Measurements from ENCODE around the gene ADRA1B.

The ADRA1B gene

DNA sequence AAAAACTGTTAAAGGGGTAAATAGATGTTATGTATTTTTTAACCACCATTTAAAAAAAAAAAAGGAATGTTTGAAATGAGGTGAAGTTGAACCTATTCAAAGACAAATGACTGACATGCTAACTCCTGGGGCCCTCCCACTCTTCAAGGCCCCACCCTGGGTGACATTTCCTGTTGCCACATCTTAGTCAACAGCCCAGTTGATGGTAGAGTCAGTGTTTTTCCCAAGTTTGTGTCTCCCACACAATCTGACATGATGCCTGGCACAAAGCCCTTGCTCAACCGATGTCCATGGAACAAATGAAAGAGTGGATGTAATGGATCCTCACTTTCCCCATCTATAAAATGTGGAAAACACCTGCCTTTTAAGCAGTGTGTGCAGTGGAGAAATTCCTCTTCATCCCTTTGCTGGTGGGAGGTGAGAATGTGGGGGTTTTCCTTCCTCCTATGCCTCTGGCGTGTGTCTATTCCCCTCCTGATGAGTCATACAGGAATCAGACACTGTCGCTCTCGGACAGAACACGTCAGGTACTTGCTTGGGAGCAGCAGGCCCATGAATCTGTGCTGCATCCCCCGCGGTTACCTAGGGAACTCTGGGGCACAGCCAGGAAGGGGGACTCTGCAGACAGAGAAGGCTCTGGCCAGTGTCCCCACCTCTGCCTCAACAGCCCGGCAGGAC, 13.7 kb upstream of the ADRA1B start:
- no peak for DNase-seq

DNA sequence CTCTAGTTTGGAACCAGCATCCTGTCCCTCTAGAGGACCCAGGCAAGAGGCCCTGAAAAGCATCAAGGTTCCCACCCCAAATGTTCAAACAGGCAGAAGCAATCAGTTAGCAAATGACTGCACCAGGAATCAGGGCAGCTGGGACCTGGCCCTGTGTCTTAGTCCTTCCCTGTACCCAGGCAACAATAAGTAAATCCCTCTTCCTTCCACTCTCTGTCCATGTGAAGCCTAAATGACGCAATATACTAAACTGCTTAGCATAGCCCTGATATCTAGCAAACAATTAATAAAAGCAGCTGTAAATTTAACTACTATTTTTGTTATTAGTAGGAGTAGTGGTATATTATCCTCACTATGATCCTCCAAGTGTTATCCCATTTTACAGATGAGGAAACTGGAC, 13.2 kb upstream of the ADRA1B start:
- no peak for DNase-seq

DNA sequence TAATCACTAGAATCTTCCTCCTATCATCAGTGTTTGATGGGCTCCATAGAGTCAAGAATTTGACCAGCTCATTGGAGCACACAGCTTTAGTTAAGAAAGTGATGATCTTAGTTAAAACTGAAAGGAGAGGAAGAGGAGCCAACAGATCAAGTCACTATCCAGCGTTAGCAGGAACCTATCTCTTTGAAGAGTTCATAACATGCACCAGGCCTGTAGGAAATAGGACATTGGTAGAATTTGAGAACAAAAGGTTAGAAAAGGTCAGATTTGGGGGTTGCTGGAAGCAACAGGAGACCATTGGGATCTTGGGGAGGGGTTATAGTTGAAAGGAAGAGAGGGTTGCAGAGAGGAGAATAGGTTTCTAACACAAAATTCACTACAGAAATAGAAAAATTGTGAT, 11.4 kb upstream of the ADRA1B start:
- DNase-seq, result no peak

DNA sequence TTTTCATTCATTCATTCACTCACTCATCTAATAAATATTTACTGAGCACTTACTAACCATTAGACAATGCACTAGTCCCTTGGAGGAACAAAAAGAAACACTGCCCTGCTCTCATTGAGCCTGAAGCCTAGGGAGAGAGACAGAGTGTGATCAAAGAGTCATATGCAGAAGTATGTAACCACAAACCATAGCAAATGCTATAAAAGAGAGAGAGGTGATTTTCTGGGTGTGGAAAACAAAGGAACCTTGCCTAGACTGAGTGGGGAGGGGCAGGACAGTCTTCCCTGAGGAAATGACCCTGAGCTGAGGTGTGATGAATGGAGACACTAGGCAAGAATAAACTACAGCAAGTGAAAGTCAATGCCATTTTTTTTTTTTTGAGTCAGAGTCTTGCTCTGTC, 10.8 kb upstream of the ADRA1B start:
- no peak for DNase-seq

DNA sequence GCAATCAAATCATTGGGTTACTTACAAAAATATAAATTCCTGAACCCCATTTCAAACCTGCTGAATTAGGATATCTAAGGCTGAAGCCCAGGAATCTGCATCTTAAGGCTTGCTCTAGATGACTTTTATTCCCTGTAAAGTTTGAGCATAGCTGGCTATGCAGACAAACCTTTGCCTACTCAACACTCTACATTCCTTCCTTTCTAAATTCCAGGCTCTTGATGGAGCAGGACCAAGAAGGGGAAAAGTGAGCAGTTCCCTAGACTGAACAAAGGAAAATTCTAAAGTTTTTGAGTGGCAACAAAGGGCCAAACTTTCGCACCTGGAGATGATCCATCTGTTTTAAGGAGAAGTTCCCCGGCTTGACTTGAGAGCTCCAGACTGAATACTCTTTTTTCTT, 9.8 kb upstream of the ADRA1B start:
- DNase-seq, result no peak

DNA sequence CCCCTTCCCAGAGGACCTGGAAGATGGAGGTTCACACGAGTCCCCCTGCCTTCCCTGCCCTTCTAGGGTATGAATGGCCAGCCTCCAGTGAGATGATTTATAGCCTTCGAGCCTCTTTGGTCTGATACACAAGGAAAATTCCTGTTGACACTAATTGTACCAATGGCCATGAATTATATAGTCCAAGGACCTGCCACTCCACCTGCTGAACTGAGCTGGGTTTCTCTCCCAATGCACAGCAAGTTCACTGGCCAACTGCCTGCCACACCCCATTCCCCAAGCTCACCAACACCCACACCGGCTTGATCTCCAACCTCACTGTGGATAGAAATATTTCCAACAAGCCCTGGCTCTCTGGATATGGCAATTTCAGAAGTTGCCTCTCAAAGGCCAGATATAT, 9.3 kb upstream of the ADRA1B start:
- no peak for DNase-seq

DNA sequence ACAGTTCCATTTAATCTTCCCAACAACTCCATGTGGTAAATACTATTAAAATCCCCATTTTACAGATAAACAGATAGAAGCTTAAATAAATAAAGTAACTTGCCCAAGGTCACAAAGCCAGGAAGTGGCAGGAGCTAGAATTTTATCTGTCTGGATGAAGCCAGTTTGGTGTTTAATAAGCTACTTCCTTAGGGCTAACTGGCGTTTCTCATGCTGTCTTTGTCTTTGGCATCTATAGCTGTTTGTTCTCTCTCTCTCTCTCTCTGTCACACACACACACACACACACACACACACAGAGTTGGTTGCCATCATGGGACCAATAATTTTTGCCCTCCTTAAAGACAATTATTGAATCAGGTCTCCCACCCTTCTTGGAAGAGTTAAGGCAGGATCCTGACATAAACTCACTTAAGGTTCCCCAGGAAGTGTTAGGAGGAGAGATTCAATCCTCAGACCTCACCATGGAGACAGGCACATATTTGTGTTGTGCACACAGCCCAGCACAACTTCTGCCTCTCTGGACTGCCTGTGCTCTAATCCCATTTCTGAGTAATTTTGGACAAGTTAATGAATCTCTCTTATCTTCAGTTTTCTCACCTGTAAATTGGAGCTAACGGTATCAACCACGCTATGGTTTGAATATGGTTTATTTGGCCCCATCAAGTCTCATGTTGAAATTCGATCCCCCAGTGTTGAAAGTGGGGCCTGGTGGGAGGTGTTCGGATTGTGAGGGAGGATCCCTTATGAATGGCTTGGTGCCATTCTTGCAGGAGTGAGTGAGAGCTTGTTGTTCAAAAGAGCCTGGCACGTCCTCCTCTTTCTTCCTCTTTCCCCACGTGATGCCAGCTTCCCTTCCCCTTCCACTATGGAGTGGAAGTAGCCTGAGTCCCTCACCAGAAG, 8.3 kb upstream of the ADRA1B start:
- DNase-seq, result no peak

DNA sequence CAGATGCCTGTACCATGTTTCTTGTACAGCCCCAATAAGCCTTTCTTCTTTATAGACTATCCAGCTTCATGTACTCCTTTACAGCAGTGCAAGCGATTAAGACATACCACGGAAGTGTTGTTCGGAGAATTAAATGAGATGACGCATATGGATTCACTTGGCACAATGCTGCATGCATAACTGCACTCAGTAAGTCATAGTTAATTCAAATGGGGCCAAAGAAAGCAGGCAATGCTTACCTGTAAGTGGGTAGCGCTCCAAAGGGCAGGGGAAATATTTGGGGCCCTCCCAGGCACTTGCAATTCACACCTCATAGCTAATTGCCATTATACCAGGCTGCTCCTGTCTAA, 7.7 kb upstream of the ADRA1B start:
- DNase-seq, result no peak

DNA sequence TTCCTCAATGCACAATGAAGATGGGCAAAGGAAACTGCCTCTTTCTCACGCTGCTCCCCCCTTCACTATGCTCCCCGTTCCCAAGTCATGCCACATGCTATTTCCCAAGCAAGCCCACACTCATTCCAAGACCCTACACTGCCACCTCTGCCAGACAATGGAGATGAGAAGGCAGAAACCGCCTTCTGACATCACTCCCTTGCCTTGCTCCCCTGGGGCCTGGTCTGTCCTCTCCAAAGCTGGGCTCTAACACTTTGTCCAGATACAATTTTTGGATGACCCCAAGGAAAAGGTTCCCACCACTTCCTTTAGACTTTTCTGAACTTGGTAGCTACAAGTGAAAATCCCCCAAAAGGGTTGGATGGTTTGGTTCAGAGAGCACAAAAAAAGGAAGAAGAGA, 7.2 kb upstream of the ADRA1B start:
- no peak for DNase-seq

DNA sequence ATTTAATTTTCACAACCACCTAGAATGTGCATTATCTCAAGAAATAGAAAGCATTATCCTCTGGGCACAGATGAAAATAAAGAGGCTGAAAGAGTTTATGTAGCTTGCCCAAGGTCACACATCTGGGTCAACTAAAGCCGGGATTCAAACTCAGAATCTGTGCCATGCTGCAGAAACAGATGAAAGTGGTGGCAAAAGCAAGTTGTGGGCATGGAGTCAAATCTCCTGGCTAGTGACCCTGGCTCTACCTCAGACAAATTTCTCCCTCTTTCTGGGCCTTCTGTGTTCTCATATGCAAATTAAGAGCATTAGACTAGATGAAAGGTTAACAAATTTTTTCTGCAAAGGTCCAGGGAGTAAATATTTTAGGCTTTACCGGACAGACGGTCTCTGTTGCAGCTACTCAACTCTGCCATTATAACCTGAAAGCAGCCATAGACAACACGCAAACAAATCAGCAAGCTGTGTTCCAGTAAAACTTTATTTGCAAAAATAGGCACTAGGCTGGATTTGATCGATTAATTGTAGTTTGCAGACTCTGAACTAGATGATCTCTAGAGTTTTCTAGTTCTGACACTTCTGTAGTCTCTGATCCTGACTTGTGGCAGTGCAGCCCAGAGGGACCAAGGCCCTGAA, 6.0 kb upstream of the ADRA1B start:
- DNase-seq, result no peak

DNA sequence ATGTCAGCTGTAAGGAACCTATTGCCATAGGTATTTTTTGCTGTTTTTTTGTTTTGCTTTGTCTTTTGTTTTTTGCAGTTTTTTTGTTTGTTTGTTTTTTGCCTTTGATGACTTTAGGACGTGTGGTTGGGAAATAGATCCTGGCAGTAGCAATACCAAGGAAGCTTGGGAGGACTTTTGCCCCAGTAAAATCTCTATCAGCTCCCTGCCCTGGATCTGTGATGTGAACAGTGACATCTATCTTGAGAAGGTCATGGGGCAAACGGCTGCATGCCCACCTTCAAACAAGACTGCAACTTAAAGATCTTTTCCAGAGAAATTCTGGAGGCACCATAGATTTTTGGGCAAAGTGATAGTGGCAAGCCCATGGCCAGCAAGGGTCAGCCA, 5.4 kb upstream of the ADRA1B start:
- DNase-seq, result no peak

DNA sequence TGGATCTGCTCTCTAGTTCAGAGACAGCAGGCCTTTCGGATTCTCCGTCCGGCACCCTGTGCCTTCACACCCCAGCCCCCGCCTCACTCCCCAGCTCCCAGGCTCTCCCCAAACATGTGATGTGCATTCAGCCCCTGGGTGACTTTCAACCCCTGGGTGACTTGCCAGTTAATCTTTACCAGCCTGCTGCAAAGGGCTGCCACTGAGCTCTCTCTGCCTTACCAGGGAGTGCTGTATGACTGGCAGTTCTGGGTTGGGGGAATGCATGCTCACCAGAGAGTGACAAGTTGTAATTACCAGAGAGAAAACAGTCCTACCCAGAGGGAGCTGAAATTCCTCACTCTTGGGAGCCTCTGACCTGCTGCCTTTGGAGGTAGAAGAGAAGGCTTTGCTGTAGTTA, 4.9 kb upstream of the ADRA1B start:
- no peak for DNase-seq

DNA sequence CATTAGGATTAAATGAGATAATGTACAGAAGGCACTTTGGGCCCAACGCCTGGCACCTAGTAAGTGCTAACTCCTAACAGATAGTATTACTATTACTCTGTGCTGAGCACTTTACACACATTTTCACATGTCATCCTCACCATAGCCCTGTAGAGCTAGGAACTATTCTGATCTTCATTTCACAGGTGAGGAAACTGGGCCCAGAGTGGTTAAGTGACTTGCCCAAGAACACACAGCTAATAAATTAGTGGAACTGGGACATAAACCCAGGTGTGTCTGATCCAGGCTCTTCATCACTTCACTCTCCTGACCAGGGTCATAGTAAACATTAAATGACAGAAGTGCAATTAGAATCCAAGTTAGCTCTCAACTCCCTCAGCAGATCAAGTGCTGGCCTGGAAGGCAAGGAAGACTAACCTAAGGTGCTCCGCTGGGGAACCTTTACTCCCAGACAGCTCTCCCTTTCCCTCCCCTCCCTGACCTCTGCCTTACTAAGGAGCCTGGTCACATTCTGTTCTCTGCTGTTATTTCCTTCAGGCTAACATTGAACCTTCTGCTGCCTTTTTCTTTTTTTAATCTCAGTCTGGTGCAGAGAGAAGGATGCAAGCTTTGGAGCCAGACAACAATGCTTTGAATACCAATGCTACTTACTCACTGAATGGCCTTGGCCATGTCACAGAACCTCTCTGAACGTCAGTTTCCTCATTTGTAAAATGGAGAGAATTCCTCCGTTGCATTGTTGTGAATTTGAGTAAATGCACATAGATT, 4.1 kb upstream of the ADRA1B start:
- DNase-seq, result no peak

DNA sequence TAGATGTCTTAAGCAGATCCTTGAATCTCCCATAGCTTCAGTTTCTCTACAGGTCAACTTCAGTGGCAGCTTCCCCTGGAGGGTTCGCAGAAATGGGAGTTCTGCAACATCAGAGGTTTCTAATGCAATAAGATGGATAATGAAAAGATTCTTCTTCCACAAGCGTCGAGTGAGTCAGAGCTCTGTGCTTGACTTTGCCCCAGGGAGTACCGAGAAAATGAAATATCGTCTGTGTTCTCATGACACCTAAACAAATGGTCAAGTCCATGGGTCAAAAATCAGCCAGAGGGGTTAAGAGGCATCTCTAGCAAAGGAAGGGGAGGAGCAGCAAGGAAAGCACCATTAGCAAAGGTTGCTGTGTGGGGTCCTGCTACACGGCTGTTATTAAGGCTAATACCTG, 3.2 kb upstream of the ADRA1B start:
- no peak for DNase-seq

DNA sequence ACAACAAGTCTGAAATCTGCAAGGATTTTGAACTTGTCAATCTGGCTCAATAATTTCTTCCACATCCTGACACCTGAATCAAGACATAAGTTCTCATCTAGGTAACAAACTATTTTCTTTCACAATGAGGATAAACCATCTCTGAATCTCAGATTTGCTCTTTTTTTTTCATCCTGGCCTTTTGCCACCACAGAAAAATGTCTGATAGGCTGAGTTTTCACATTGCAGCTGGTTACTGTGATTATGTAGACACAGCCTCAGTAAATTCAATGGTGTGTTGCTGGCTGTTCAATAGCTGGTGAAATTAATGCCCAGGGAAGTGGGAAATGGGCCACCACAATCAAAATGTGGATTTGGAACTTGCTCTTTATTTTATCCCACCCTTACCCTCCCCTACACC, 2.8 kb upstream of the ADRA1B start:
- DNase-seq, result no peak

DNA sequence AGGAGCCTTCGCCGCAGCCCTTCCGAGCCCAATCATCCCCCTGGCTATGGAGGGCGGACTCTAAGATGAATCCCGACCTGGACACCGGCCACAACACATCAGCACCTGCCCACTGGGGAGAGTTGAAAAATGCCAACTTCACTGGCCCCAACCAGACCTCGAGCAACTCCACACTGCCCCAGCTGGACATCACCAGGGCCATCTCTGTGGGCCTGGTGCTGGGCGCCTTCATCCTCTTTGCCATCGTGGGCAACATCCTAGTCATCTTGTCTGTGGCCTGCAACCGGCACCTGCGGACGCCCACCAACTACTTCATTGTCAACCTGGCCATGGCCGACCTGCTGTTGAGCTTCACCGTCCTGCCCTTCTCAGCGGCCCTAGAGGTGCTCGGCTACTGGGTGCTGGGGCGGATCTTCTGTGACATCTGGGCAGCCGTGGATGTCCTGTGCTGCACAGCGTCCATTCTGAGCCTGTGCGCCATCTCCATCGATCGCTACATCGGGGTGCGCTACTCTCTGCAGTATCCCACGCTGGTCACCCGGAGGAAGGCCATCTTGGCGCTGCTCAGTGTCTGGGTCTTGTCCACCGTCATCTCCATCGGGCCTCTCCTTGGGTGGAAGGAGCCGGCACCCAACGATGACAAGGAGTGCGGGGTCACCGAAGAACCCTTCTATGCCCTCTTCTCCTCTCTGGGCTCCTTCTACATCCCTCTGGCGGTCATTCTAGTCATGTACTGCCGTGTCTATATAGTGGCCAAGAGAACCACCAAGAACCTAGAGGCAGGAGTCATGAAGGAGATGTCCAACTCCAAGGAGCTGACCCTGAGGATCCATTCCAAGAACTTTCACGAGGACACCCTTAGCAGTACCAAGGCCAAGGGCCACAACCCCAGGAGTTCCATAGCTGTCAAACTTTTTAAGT, 819 bp downstream of the ADRA1B start:
- no peak for DNase-seq

DNA sequence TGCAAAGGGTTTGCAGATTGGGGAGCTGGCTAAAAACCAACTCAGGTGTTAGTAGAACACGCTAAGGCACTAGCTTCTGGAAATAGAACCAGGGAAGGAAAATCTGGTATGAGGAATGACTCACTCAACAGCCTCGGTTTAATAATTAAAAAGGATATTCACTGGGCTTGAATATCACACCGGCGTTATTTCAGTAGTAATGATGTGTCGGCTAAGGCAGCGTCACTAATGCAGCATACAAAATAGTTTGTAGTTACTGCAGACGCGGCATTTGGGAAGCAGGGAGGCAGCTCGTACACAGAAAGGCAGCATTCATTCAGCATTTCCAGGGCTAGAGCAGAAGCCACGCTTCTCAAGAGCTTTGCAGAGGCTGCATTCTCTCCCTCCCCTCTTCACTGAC, 1.7 kb downstream of the ADRA1B start:
- DNase-seq, result no peak

DNA sequence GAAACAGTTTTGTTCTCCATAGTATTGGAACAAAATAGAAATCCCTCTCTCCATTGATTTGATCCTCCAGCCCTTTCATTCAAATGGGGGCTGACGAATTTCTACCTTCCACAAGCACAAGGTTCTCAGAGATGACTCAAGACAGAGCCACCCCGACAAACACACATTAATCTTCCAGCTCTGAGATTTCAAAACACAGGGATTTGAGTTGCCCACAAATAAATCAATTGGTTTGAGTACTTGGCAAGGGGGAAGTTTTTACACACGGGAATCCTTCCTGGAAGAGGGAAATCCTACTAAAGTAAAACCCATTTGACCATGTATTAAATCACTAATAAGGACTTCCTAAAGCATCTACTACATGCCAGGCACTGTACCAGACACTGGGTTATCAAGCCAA, 5.4 kb downstream of the ADRA1B start:
- DNase-seq, result no peak

DNA sequence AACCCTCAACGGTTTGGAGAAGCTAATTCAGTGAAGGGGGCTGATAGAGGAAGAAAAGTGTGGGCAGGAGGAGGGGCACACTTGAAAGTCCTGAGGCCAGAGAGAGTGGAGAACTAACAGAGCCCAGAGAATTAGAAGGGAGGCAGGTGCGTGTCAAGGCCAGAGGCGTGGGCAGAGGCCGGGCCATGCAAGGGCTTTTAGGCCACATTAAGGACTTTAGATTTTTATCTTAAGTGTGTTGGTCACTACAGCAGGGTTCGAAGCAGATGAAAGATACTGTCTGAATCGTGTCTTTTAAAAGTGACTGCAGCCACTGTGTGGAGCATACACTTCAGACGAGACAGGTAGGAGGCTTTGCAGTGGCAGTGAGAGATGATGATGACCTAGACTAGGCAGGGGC, 6.7 kb downstream of the ADRA1B start:
- DNase-seq, result no peak

DNA sequence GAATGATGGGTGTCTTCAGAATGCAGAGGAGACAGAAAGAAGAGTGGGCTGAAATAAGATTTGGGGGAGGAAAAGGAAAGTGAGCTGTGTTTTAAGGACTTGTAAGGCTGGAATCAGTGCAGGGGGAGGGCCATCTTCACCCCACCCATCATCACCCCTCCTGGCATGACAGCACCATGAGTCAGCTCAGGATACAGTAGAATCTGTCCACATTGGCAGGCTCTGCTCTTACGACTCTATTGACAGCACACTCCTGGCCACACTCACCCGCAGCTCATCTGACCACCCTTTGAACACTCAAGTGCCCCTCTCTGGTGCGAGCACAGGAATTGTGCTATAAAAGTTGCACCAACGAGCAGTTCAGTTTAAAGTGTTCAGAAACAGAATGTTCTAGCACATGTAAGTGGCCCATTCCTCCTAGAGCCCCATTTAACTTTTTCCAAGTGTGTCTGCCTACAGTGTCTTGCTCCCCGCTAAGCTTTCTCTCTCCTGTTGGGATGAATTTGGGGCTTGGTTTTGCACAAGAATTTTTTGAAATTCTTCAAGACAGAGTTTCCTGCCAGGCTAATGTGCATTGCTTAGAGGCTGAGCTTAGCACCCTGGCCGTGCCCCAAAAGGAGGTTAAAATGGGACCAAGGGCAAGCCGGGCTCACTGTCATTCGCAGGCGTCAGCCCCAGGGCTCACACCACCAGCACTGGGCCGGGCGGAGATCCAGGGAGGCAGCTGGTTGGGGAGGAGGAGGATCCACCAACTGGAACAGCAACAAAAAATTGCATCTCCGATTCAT, 12.0 kb downstream of the ADRA1B start:
- DNase-seq, result no peak

DNA sequence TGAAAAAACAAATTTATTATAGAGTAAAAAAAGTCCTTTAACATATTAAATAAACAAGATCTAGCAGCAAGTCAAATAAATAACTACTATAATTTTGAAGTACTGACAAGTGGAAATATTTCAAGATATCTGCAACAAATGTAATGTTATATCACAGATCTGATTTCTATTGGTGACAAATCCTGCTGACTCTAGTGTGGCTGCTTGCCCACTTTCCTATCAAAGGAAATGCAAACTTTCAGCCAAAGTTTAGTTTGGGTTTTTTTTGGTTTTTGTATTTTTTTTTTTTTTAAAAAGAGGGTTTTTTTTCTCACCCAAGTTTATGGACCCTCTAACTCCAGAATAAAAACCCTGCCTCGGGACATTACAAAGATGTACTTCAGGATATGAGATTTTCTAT, 12.9 kb downstream of the ADRA1B start:
- DNase-seq, result no peak

Measured in activated CD4-positive, alpha-beta T cell treated with anti-CD3 and anti-CD28 coated beads, Interleukin-2, amount 50 U/mL, for 16 hours (primary cell).